ENCODE results near the gene DHX29. TPM values are rescaled to one million over a fixed set of nuclear protein-coding genes. Genes with fewer than 3 reads are reported as not detected.

Gene DHX29
- total and polyA plus RNA-seq, 2 experiments from 2014 or later = 32.9 to 46.5 TPM

GRCh38 chr5:55325621-55326020 lies 18.1 kb upstream of the DHX29 start:
- H3K79me2 ChIP-seq = peaks cover 30% of the 10 kb centered on the region
- H3K9me3 ChIP-seq (ENCODE audit: low read depth) = no peaks in the 10 kb centered on the region
- H3K4me3 ChIP-seq = no peak overlapping the region
- WGBS (ENCODE audit: low lambda C conversion rate, missing lambda C conversion rate) = 96% methylated on average over 5 of the region's 5 CpGs
- no peaks in the 10 kb centered on the region for H3K4me1 ChIP-seq (ENCODE audit: insufficient read depth)
- H3K4me2 ChIP-seq = no peak overlapping the region
- DNase-seq (ENCODE audit: low spot score) = no peak
- H4K20me1 ChIP-seq (ENCODE audit: insufficient read depth, poor library complexity, severe bottlenecking) = no peaks in the 10 kb centered on the region
- H3K36me3 ChIP-seq (replicated peaks; ENCODE audit: insufficient read depth, low read depth) = no peaks in the 10 kb centered on the region
- H3K27ac ChIP-seq = no peak overlapping the region
- H2AFZ ChIP-seq = no peak overlapping the region
- no peaks in the 10 kb centered on the region for H3K27me3 ChIP-seq
- no peaks in the 10 kb centered on the region for H3K9me2 ChIP-seq (replicated peaks; ENCODE audit: insufficient read depth)
- TF ChIP-seq EZH2phosphoT487 (IDR thresholded peaks at IDR 0.05; ENCODE audit: low read depth, severe bottlenecking, unreplicated experiment) = no peak
- no peak for TF ChIP-seq EZH2 (IDR thresholded peaks at IDR 0.05; ENCODE audit: borderline replicate concordance)
- no peak for TF ChIP-seq CTCF (IDR thresholded peaks at IDR 0.05; ENCODE audit: poor library complexity)

GRCh38 chr5:55324815-55325418 lies 17.4 kb upstream of the DHX29 start:
- TF ChIP-seq EZH2phosphoT487 (IDR thresholded peaks at IDR 0.05; ENCODE audit: low read depth, severe bottlenecking, unreplicated experiment) (no peak), EZH2 (IDR thresholded peaks at IDR 0.05; ENCODE audit: borderline replicate concordance) (no peak), CTCF (IDR thresholded peaks at IDR 0.05; ENCODE audit: poor library complexity) (peak; percentile 72)
- H3K4me3 ChIP-seq = no peak overlapping the region
- H3K36me3 ChIP-seq (replicated peaks; ENCODE audit: insufficient read depth, low read depth) = no peaks in the 10 kb centered on the region
- no peak overlapping the region for H3K4me2 ChIP-seq
- no peaks in the 10 kb centered on the region for H4K20me1 ChIP-seq (ENCODE audit: insufficient read depth, poor library complexity, severe bottlenecking)
- H2AFZ ChIP-seq = no peak overlapping the region
- H3K27ac ChIP-seq = no peak overlapping the region
- no peaks in the 10 kb centered on the region for H3K9me3 ChIP-seq (ENCODE audit: low read depth)
- peaks cover 37% of the 10 kb centered on the region for H3K79me2 ChIP-seq
- H3K9me2 ChIP-seq (replicated peaks; ENCODE audit: insufficient read depth) = no peaks in the 10 kb centered on the region
- WGBS (ENCODE audit: low lambda C conversion rate, missing lambda C conversion rate) = 92% methylated on average over 1 of the region's 1 CpG
- H3K4me1 ChIP-seq (ENCODE audit: insufficient read depth) = no peaks in the 10 kb centered on the region
- no peaks in the 10 kb centered on the region for H3K27me3 ChIP-seq
- peak; percentile 37 for DNase-seq (ENCODE audit: low spot score)

GRCh38 chr5:55324006-55324405 lies 16.5 kb upstream of the DHX29 start:
- no peaks in the 10 kb centered on the region for H3K4me1 ChIP-seq (ENCODE audit: insufficient read depth)
- H3K9me3 ChIP-seq (ENCODE audit: low read depth) = no peaks in the 10 kb centered on the region
- H4K20me1 ChIP-seq (ENCODE audit: insufficient read depth, poor library complexity, severe bottlenecking) = no peaks in the 10 kb centered on the region
- H3K4me3 ChIP-seq = no peak overlapping the region
- TF ChIP-seq EZH2phosphoT487 (IDR thresholded peaks at IDR 0.05; ENCODE audit: low read depth, severe bottlenecking, unreplicated experiment) (no peak), EZH2 (IDR thresholded peaks at IDR 0.05; ENCODE audit: borderline replicate concordance) (no peak), CTCF (IDR thresholded peaks at IDR 0.05; ENCODE audit: poor library complexity) (no peak)
- no peaks in the 10 kb centered on the region for H3K9me2 ChIP-seq (replicated peaks; ENCODE audit: insufficient read depth)
- H2AFZ ChIP-seq = no peak overlapping the region
- no peaks in the 10 kb centered on the region for H3K36me3 ChIP-seq (replicated peaks; ENCODE audit: insufficient read depth, low read depth)
- H3K27me3 ChIP-seq = no peaks in the 10 kb centered on the region
- DNase-seq (ENCODE audit: low spot score) = no peak
- H3K4me2 ChIP-seq = no peak overlapping the region
- peaks cover 41% of the 10 kb centered on the region for H3K79me2 ChIP-seq
- no peak overlapping the region for H3K27ac ChIP-seq

Measured in hepatocyte (in vitro differentiated cells).